ENCODE results near the gene IQGAP2. TPM values are rescaled to one million over a fixed set of nuclear protein-coding genes. Genes with fewer than 3 reads are reported as not detected.

The IQGAP2 gene
- total RNA-seq, 1 experiment from 2014 or later = 0.59 TPM

DNA sequence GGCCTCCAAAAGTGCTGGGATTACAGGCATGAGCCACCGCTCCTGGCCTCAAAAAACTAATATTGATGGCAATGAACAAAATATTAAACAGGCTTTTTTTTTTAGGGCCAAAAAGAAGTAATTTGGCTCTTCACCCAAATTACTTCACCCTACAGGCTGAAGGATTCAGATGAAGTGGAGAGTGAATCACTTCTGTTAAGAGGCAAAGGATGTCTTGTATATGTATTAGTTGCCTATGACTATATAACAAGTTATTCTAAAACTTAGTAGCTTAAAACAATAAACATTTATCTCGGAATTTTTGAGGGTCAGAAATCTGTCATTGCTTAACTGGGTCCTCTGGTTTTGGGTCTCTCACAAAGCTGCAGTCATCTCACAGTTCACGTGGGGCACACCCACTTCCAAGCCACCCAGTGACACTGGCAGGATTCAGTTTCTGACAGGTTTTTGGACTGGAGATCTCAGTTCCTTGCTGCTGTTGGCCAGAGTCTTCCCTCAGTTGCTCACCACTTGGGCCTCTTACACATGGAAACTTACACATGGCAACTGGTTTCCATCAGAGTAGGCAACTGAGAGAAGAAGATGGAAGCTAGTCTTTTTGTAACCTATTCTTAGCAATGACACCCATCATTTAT, 66.7 kb downstream of the IQGAP2 start:
- Histone ChIP-seq H3K4me3 (ENCODE audit: low read depth in 2 of 2, low read length in 2 of 2) (no peak overlapping the region), H3K36me3 (ENCODE audit: control insufficient read depth, insufficient read depth, low read length) (no peaks in the 10 kb centered on the region), H3K27ac (ENCODE audit: low read length) (no peak overlapping the region), H3K4me1 (ENCODE audit: control insufficient read depth, insufficient read depth, low read length) (no peaks in the 10 kb centered on the region), H3K9me3 (ENCODE audit: control insufficient read depth, insufficient read depth, low read depth, low read length) (no peaks in the 10 kb centered on the region), H3K27me3 (ENCODE audit: control insufficient read depth, insufficient read depth, low read length) (no peaks in the 10 kb centered on the region; the same call in none of the 2 replicates)
- ATAC-seq (no peak), DNase-seq (ENCODE audit: low read depth, low spot score) (no peak)
- BruUV-seq (replicated peaks) = no TSS peak
- intact Hi-C loops (cut with micrococcal nuclease; ENCODE audit: unreplicated experiment) (no loop called here), in situ Hi-C loops (cut with HindIII; ENCODE audit: low pct_unique_long_range_greater_than_20kb, low sequenced_read_pairs) (no loop called here)
- TF ChIP-seq, protein P1, sequence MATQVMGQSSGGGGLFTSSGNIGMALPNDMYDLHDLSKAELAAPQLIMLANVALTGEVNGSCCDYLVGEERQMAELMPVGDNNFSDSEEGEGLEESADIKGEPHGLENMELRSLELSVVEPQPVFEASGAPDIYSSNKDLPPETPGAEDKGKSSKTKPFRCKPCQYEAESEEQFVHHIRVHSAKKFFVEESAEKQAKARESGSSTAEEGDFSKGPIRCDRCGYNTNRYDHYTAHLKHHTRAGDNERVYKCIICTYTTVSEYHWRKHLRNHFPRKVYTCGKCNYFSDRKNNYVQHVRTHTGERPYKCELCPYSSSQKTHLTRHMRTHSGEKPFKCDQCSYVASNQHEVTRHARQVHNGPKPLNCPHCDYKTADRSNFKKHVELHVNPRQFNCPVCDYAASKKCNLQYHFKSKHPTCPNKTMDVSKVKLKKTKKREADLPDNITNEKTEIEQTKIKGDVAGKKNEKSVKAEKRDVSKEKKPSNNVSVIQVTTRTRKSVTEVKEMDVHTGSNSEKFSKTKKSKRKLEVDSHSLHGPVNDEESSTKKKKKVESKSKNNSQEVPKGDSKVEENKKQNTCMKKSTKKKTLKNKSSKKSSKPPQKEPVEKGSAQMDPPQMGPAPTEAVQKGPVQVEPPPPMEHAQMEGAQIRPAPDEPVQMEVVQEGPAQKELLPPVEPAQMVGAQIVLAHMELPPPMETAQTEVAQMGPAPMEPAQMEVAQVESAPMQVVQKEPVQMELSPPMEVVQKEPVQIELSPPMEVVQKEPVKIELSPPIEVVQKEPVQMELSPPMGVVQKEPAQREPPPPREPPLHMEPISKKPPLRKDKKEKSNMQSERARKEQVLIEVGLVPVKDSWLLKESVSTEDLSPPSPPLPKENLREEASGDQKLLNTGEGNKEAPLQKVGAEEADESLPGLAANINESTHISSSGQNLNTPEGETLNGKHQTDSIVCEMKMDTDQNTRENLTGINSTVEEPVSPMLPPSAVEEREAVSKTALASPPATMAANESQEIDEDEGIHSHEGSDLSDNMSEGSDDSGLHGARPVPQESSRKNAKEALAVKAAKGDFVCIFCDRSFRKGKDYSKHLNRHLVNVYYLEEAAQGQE (IDR thresholded peaks at IDR 0.05; ENCODE audit: insufficient read depth in 1 of 2, low read depth in 2 of 2, low read length in 1 of 2) = no peak
- TF ChIP-seq TCF7L2 (IDR thresholded peaks at IDR 0.05; ENCODE audit: low read depth, low read length) (no peak), POLR2AphosphoS5 (IDR thresholded peaks at IDR 0.05; ENCODE audit: low read depth, low read length) (no peak), SIN3A (IDR thresholded peaks at IDR 0.05; ENCODE audit: borderline replicate concordance, insufficient read depth, low read depth, low read length) (no peak)
- TF ChIP-seq, protein P2, sequence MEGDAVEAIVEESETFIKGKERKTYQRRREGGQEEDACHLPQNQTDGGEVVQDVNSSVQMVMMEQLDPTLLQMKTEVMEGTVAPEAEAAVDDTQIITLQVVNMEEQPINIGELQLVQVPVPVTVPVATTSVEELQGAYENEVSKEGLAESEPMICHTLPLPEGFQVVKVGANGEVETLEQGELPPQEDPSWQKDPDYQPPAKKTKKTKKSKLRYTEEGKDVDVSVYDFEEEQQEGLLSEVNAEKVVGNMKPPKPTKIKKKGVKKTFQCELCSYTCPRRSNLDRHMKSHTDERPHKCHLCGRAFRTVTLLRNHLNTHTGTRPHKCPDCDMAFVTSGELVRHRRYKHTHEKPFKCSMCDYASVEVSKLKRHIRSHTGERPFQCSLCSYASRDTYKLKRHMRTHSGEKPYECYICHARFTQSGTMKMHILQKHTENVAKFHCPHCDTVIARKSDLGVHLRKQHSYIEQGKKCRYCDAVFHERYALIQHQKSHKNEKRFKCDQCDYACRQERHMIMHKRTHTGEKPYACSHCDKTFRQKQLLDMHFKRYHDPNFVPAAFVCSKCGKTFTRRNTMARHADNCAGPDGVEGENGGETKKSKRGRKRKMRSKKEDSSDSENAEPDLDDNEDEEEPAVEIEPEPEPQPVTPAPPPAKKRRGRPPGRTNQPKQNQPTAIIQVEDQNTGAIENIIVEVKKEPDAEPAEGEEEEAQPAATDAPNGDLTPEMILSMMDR (IDR thresholded peaks at IDR 0.05) = no peak
- ChIA-PET POLR2A (no interaction called here), CTCF (no interaction called here)

DNA sequence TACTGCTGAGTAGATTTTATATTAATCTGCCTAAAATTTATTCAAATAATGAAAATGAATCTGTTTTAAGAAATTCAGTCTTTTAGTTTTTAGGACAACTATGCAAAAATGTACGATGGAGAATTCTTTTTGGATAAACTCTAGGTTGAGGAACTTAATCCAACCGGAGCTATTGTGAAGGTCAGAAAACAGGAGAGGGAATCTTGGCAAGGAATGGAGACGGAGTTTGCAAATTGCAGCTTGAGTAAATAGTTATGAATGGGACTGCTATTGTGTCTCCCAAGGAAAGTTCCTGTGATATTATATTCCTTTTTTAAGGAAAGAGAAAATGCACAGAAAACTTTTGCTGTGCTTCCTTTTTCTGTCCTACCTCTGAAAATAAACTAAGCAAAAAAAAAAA, 67.9 kb downstream of the IQGAP2 start:
- intact Hi-C loops (cut with micrococcal nuclease; ENCODE audit: unreplicated experiment) (no loop called here), in situ Hi-C loops (cut with HindIII; ENCODE audit: low pct_unique_long_range_greater_than_20kb, low sequenced_read_pairs) (no loop called here)
- ChIA-PET CTCF (interaction anchor here (0.6 kb wide), 1 partner anchor 1829 kb away, joined by 3 read pairs; no protein-coding TSS in a partner anchor), POLR2A (no interaction called here)
- DNase-seq (ENCODE audit: low read depth, low spot score) (no peak), ATAC-seq (no peak)
- no peaks in the 10 kb centered on the region for H3K36me3 ChIP-seq (ENCODE audit: control insufficient read depth, insufficient read depth, low read length)
- BruUV-seq (replicated peaks) = no TSS peak
- TF ChIP-seq, protein P2 (IDR thresholded peaks at IDR 0.05) = no peak
- TF ChIP-seq, protein P1 (IDR thresholded peaks at IDR 0.05; ENCODE audit: insufficient read depth in 1 of 2, low read depth in 2 of 2, low read length in 1 of 2) = no peak
- TF ChIP-seq TCF7L2 (IDR thresholded peaks at IDR 0.05; ENCODE audit: low read depth, low read length) = no peak
- no peak for TF ChIP-seq POLR2AphosphoS5 (IDR thresholded peaks at IDR 0.05; ENCODE audit: low read depth, low read length)
- TF ChIP-seq SIN3A (IDR thresholded peaks at IDR 0.05; ENCODE audit: borderline replicate concordance, insufficient read depth, low read depth, low read length) = no peak
- H3K27me3 ChIP-seq (ENCODE audit: control insufficient read depth, insufficient read depth, low read length) = no peaks in the 10 kb centered on the region; the same call in none of the 2 replicates
- H3K9me3 ChIP-seq (ENCODE audit: control insufficient read depth, insufficient read depth, low read depth, low read length) = no peaks in the 10 kb centered on the region
- H3K4me1 ChIP-seq (ENCODE audit: control insufficient read depth, insufficient read depth, low read length) = no peaks in the 10 kb centered on the region
- no peak overlapping the region for H3K4me3 ChIP-seq (ENCODE audit: low read depth in 2 of 2, low read length in 2 of 2)
- H3K27ac ChIP-seq (ENCODE audit: low read length) = no peak overlapping the region
